Occipital lobe (tissue), 2 donors: ENCODE measurements around the gene TNFRSF9. TPM values are rescaled to one million over a fixed set of nuclear protein-coding genes. Genes with fewer than 3 reads are reported as not detected.
"Not testable (repeated sequence)": the region's sequence is repeated elsewhere in the genome, so short reads cannot be mapped to it uniquely, and the experiment has no call there.

Experiments
- DNase-seq: peaks from one replicate; lab custom pipeline; 2025; lab: John Stamatoyannopoulos, UW
- total RNA-seq: library from RNA; depleted of rRNA; stranded (reverse); fragments of >200 nt; gene quantifications from one replicate; pipeline ENCODE4 v1.2.3, GENCODE V29; 2014

TNFRSF9 gene
- total RNA-seq, 1 donor from 2014 or later = not detected

- DNase-seq = peak; percentile 99
Measured at GRCh38 chr1:7961216-7962013, 20.8 kb upstream of the TNFRSF9 start, which contains the start of gene PARK7. Gene PARK7 (plus strand): TSS chr1:7961711. CDS start chr1:7962786, 1,075 bp downstream.

- no peak for DNase-seq
Measured at GRCh38 chr1:7960867-7961215, 20.2 kb upstream of the TNFRSF9 start.

- DNase-seq = no peak
Measured at GRCh38 chr1:7960165-7960564, 19.5 kb upstream of the TNFRSF9 start.

- DNase-seq = no peak
Measured at GRCh38 chr1:7956218-7957032, 15.8 kb upstream of the TNFRSF9 start.

- no peak for DNase-seq
Measured at GRCh38 chr1:7954683-7955082, 14.0 kb upstream of the TNFRSF9 start.

- peak; percentile 97 for DNase-seq
Measured at GRCh38 chr1:7953850-7954609, 13.4 kb upstream of the TNFRSF9 start.

- DNase-seq = not testable (repeated sequence)
Measured at GRCh38 chr1:7952791-7953190, 12.2 kb upstream of the TNFRSF9 start.

- DNase-seq = no peak
Measured at GRCh38 chr1:7948960-7949359, 8.3 kb upstream of the TNFRSF9 start.

- DNase-seq = no peak
Measured at GRCh38 chr1:7943251-7943650, 2.6 kb upstream of the TNFRSF9 start.

GRCh38 chr1:7942214-7942921 is 1.7 kb upstream of the TNFRSF9 start:
- DNase-seq = peak; percentile 69

- no peak for DNase-seq
Measured at GRCh38 chr1:7941437-7941793, 776 bp upstream of the TNFRSF9 start.

GRCh38 chr1:7940034-7940433 is 605 bp downstream of the TNFRSF9 start:
- no peak for DNase-seq

GRCh38 chr1:7938070-7938469 is 2.6 kb downstream of the TNFRSF9 start:
- DNase-seq = no peak

GRCh38 chr1:7932524-7933138 is 8.0 kb downstream of the TNFRSF9 start:
- no peak for DNase-seq

- no peak for DNase-seq
Measured at GRCh38 chr1:7931446-7931812, 9.2 kb downstream of the TNFRSF9 start.

GRCh38 chr1:7930645-7931445 is 9.8 kb downstream of the TNFRSF9 start:
- DNase-seq = no peak

- no peak for DNase-seq
Measured at GRCh38 chr1:7929637-7930036, 11.0 kb downstream of the TNFRSF9 start.

GRCh38 chr1:7928247-7928646 is 12.4 kb downstream of the TNFRSF9 start:
- DNase-seq = no peak

- DNase-seq = not testable (repeated sequence)
Measured at GRCh38 chr1:7927061-7927460, 13.6 kb downstream of the TNFRSF9 start.

GRCh38 chr1:7922301-7922700 is 18.3 kb downstream of the TNFRSF9 start:
- no peak for DNase-seq
